Subcutaneous adipose tissue (tissue), 4 donors: ENCODE measurements around the gene JUNB. TPM values are rescaled to one million over a fixed set of nuclear protein-coding genes. Genes with fewer than 3 reads are reported as not detected.

Experiments
- total RNA-seq, 4 donors: library from RNA; depleted of rRNA; stranded (reverse); fragments of >200 nt; gene quantifications; one replicate each; pipeline ENCODE4 v1.1.0, GENCODE V29; 2016
- TF ChIP-seq, protein P1 (sequence below): fragments of 450-650 bp; IDR thresholded peaks from one replicate; pipeline ENCODE4 v1.5.1; 2016; ENCODE audit warnings: low read depth, mild to moderate bottlenecking, control low read depth, antibody characterized with exemption, moderate library complexity

JUNB gene
- total RNA-seq, 4 donors from 2014 or later, result 77.6 to 304 (median 155) TPM

DNA sequence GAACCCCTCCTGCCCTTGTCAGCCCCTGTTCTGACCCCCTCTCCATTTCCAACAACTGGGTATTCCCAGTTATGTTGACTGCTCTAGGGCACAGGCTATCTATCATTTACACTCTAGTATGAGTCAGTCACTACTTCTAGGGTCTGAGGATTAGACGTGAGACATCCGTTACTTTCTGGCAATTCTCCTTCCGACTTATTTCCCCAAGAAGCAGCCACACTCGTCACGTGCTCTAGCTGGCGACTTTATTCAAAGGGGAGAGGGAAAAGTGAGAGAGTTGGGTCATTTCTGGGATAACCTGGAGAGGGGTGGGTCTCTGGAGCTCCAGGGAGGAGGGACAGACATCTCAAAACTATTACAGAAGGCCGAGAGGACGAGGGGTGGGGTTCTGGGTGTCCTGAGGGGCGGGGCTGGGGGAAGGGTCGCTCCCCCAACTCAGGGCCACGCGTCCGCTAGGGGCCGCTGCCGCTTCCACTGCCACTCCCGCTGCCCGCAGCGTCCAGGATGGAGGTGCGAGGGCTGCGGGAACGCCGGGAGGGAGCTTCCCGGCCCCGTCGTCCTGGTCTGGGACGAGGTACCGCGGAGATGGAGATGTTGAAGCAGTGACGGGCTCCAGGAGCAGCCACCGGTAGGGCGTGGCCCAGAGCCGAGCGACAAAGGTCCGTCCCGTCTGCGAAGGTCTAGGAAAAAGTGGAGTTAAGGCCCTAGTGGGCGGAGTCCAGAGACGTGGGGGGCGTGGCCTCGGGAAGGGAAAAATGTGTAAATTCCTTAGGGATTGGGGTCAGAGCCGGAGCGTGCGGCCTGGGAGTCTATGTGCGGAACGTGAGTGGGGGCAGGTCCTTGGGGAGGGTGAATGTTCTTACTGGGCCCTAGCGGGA, 34.2 kb downstream of the JUNB start:
- TF ChIP-seq, protein P1, sequence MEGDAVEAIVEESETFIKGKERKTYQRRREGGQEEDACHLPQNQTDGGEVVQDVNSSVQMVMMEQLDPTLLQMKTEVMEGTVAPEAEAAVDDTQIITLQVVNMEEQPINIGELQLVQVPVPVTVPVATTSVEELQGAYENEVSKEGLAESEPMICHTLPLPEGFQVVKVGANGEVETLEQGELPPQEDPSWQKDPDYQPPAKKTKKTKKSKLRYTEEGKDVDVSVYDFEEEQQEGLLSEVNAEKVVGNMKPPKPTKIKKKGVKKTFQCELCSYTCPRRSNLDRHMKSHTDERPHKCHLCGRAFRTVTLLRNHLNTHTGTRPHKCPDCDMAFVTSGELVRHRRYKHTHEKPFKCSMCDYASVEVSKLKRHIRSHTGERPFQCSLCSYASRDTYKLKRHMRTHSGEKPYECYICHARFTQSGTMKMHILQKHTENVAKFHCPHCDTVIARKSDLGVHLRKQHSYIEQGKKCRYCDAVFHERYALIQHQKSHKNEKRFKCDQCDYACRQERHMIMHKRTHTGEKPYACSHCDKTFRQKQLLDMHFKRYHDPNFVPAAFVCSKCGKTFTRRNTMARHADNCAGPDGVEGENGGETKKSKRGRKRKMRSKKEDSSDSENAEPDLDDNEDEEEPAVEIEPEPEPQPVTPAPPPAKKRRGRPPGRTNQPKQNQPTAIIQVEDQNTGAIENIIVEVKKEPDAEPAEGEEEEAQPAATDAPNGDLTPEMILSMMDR, result no peak

DNA sequence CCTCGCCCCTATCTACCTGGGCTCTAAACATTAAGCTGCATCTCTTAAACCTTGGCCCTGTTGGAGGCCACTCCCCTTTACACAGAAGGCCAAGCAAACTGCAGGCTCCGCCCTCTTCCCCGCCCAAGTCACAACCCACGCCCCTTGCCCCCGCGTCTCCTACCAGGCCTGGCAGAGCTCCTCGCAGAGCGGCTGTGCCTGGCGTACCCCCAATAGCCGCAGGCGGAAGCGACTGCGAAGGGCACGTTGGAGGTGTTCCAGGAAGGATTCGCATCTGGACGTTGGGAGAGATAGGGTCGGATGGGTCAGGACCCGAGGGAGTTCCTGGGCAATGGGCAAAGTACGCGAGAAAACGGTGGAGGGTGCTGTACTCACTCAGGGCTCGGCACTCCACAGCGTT, 37.2 kb downstream of the JUNB start:
- TF ChIP-seq, protein P1, result no peak

DNA sequence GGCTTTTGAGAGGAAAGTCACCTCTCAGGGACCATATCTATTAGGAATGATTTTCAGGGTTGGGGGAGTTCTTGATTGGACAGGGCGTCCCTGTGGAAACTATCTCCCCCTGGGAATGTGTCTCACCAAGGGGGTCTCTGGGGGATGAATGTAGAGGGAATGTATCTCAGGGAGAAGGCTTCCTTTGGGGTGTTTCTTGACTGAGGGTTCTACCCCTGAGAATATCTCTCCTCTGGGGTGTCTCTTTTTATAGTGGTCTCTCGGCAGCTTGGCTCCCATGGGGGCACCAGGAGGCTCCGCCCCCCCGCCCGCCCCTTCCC, 42.1 kb downstream of the JUNB start:
- TF ChIP-seq, protein P1, result no peak

DNA sequence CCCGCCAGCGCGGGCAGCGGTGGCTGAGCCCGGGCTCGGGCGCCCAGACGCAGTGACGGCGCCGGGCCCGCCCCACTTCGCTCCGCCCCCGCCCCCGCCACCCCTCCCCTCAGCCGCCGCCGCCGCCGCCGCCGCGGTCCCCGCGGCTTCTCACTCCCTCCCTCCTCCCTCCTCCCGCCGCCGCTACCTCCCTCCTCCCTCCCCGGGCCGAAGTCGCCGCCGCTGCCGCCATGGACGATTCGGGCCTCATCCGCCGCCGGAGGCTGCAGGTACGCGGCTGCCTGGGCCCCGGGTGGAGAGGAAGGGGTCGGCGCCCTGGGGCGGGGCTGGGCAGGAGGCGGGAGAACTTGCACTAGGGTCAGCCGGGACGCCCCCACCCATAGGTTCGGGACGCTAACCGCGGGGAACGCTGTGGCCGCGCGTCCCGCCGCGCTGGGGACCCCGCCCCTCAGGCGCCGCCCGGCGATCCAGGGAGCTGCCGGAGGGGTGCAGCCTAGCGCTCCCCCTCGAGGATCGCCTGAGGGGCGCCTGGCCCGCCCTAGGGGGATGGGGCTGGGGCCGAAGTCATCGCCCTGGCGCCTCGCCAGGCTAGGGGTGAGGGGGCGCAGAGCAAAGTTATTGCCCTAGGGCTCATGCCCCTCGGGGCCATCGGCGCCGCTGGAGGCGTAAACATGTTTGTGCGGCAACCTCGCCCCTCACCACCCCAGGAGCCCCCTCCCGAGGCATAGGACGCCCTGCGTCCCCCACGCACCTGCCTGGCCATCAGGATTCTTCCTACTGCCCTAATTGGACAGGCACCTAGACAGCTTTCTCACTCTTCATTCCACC, 42.7 kb downstream of the JUNB start:
- TF ChIP-seq, protein P1, result no peak

DNA sequence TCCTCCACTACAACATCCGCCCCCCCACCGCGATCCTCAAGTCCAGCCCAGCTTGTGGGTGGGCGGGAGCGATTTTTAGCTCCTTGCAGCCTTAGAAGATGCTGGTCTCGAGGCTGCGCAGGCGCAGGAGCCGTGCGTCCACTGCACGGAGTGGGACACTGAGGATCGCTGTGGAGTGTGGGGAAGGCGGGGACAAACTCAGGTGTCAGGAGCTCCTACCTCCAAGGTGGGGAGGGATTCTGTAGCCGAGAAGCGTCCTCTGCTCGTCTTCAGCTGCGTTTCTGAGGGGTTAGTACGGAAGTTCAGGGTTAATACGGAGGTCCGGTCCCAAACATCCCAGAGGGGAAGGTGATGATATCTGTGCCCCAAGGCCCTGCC, 43.3 kb downstream of the JUNB start, which contains the start of gene RTBDN:
Gene RTBDN (minus strand): TSS at position 14 of the 378 bp plus-strand sequence. CDS start 4,600 bp downstream, outside the sequence.
- TF ChIP-seq, protein P1, result no peak

DNA sequence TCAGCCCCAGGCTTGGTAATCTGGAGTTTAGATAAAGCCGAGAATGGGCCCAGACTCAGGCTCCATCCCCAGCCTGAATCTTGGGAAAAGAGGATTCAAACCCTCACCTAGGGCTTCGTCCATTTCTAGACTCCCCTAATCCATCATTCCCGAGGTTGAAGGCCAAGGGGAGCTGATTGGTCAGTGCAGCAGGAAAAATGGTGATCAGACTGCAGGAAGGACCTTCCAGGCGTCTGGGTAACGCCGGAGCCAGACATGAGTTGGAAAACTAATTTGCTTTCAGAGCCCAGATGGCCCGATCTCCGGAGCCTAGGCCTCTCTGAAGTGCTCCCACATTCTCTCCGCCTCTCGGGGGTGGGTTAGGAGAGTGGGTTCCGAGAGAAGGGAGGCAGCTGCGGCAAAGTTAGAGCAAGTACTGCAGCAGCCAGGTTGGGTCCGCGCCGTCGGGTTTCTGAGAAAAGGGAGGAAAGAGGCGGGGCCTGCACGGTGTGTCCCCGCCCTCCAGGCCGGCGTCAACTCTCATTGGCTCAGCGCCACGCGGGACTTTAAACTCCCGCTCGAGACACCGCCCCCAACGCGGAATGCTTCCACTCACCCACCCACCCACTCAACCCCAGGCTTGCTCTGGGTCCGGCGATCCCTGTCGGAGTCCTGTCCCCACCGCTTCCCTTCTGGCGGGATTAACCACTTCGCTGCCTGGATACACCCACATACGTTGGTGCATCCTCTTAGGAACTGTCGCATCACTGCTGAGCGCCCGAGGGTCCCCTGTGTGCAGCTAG, 43.9 kb downstream of the JUNB start:
- TF ChIP-seq, protein P1, result no peak
